ENCODE measurements around the gene FAM111A. TPM values are rescaled to one million over a fixed set of nuclear protein-coding genes. Genes with fewer than 3 reads are reported as not detected.

FAM111A gene
- total RNA-seq, 3 donors from 2014 or later (not counting 1 experiment from before 2014, with no cell fraction given): 93.7 to 125 (median 102) TPM

DNA sequence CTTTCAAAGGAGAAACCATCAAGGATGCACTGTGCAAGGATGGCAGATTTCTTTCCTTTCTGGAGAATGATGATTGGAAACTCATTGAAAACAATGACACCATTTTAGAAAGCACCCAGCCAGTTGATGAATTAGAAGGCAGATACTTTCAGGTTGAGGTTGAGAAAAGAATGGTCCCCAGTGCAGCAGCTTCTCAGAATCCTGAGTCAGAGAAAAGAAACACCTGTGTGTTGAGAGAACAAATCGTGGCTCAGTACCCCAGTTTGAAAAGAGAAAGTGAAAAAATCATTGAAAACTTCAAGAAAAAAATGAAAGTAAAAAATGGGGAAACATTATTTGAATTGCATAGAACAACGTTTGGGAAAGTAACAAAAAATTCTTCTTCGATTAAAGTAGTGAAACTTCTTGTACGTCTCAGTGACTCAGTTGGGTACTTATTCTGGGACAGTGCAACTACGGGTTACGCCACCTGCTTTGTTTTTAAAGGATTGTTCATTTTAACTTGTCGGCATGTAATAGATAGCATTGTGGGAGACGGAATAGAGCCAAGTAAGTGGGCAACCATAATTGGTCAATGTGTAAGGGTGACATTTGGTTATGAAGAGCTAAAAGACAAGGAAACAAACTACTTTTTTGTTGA is 9.8 kb downstream of the FAM111A start:
- ATAC-seq (no peak), DNase-seq (no peak)
- Mint-ChIP-seq H3K4me3 (no peak overlapping the region), H3K36me3 (peaks cover 19% of the 10 kb centered on the region), H3K9me3 (no peaks in the 10 kb centered on the region), H3K4me1 (peaks cover 10% of the 10 kb centered on the region in 2 donors), H3K27me3 (ENCODE audit: low read depth in 2 of 2) (no peaks in the 10 kb centered on the region), H3K27ac (peak overlapping the region in 1 of 2 donors; percentile 49)
- no peak overlapping the region for H3K4me3 ChIP-seq (ENCODE audit: low read length)
- TF ChIP-seq, protein P1, sequence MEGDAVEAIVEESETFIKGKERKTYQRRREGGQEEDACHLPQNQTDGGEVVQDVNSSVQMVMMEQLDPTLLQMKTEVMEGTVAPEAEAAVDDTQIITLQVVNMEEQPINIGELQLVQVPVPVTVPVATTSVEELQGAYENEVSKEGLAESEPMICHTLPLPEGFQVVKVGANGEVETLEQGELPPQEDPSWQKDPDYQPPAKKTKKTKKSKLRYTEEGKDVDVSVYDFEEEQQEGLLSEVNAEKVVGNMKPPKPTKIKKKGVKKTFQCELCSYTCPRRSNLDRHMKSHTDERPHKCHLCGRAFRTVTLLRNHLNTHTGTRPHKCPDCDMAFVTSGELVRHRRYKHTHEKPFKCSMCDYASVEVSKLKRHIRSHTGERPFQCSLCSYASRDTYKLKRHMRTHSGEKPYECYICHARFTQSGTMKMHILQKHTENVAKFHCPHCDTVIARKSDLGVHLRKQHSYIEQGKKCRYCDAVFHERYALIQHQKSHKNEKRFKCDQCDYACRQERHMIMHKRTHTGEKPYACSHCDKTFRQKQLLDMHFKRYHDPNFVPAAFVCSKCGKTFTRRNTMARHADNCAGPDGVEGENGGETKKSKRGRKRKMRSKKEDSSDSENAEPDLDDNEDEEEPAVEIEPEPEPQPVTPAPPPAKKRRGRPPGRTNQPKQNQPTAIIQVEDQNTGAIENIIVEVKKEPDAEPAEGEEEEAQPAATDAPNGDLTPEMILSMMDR (IDR thresholded peaks at IDR 0.05): no peak
- H3K36me3 ChIP-seq (ENCODE audit: control insufficient read depth, insufficient read depth, low read length): peaks cover 31% of the 10 kb centered on the region
- H3K27ac ChIP-seq (ENCODE audit: low read length): peak overlapping the region; percentile 35
- H3K9me3 ChIP-seq (ENCODE audit: control insufficient read depth, insufficient read depth, low read length): no peaks in the 10 kb centered on the region
- H3K4me1 ChIP-seq (ENCODE audit: control insufficient read depth, insufficient read depth, low read length): no peaks in the 10 kb centered on the region
- H3K27me3 ChIP-seq (ENCODE audit: control insufficient read depth, insufficient read depth, low read length): no peaks in the 10 kb centered on the region
- intact Hi-C loops (cut with micrococcal nuclease): no loop called here
- WGBS (ENCODE audit: insufficient coverage): 71% methylated on average over 8 of the region's 8 CpGs

DNA sequence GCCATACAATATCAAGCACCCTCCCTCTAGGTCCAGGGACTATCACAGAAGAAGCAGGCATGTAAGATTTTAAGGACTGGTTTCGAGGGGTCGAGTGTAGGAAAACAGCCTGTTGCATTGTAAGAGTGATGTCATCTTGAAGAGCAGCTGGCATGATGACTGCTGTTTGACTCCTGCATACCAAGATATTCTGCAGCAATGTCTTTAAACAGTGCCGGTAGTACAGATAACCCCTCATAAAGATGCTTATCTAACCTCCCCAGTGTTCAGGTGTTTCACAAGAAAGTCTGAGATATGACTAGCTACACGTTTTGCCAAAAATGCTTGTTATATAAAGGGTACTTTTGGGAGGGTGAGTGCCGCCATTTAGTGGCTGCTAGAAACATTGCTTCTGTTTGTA is 12.0 kb downstream of the FAM111A start:
- no peak overlapping the region for H3K4me3 ChIP-seq (ENCODE audit: low read length)
- ATAC-seq (no peak), DNase-seq (no peak)
- H3K4me1 ChIP-seq (ENCODE audit: control insufficient read depth, insufficient read depth, low read length): peaks cover 4% of the 10 kb centered on the region
- H3K27me3 ChIP-seq (ENCODE audit: control insufficient read depth, insufficient read depth, low read length): no peaks in the 10 kb centered on the region
- peaks cover 22% of the 10 kb centered on the region for H3K36me3 ChIP-seq (ENCODE audit: control insufficient read depth, insufficient read depth, low read length)
- no peak overlapping the region for H3K27ac Mint-ChIP-seq
- H3K27ac ChIP-seq (ENCODE audit: low read length): no peak overlapping the region
- intact Hi-C loops (cut with micrococcal nuclease): loop anchor here (5.0 kb wide), 1 partner anchor 302 kb away; no protein-coding TSS in a partner anchor
- TF ChIP-seq, protein P1 (IDR thresholded peaks at IDR 0.05): no peak
- no peaks in the 10 kb centered on the region for H3K27me3 Mint-ChIP-seq (ENCODE audit: low read depth in 2 of 2)
- H3K4me3 Mint-ChIP-seq: no peak overlapping the region
- H3K9me3 Mint-ChIP-seq: no peaks in the 10 kb centered on the region
- H3K36me3 Mint-ChIP-seq: peaks cover 14% of the 10 kb centered on the region
- no peaks in the 10 kb centered on the region for H3K9me3 ChIP-seq (ENCODE audit: control insufficient read depth, insufficient read depth, low read length)
- H3K4me1 Mint-ChIP-seq: peaks cover 13 to 14% of the 10 kb centered on the region in 2 donors
- WGBS (ENCODE audit: insufficient coverage): 91% methylated on average over 5 of the region's 5 CpGs

DNA sequence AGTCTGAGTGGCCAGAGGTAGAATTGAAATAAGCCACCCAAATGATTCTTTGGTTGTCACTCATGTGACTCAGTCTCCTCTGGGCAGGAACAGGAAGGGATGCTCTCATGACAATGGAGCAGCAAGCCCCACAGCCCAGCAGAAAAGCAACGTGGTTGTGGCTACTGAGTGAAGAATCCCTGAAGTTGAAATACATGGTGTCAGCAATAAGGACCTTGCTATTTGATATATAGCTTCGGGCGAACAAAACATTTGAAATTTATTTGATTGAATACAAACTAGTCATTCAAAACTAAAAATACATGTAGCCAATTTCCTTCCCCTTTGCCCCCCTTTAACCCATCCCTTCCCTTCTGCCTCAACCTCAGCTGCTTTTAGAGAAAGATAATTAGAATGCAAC is 14.8 kb downstream of the FAM111A start:
- DNase-seq (no peak), ATAC-seq (no peak)
- no peaks in the 10 kb centered on the region for H3K9me3 ChIP-seq (ENCODE audit: control insufficient read depth, insufficient read depth, low read length)
- intact Hi-C loops (cut with micrococcal nuclease): loop anchor here (5.0 kb wide), 1 partner anchor 305 kb away; no protein-coding TSS in a partner anchor
- no peak overlapping the region for H3K27ac Mint-ChIP-seq
- H3K4me3 Mint-ChIP-seq: no peak overlapping the region
- TF ChIP-seq, protein P1 (IDR thresholded peaks at IDR 0.05): no peak
- no peaks in the 10 kb centered on the region for H3K27me3 ChIP-seq (ENCODE audit: control insufficient read depth, insufficient read depth, low read length)
- peaks cover 4% of the 10 kb centered on the region for H3K4me1 ChIP-seq (ENCODE audit: control insufficient read depth, insufficient read depth, low read length)
- 61% methylated on average over 3 of the region's 3 CpGs for WGBS (ENCODE audit: insufficient coverage)
- peaks cover 3% of the 10 kb centered on the region for H3K36me3 Mint-ChIP-seq
- no peak overlapping the region for H3K27ac ChIP-seq (ENCODE audit: low read length)
- H3K36me3 ChIP-seq (ENCODE audit: control insufficient read depth, insufficient read depth, low read length): peaks cover 3% of the 10 kb centered on the region
- H3K4me3 ChIP-seq (ENCODE audit: low read length): no peak overlapping the region
- no peaks in the 10 kb centered on the region for H3K27me3 Mint-ChIP-seq (ENCODE audit: low read depth in 2 of 2)
- H3K4me1 Mint-ChIP-seq: peaks cover 8 to 13% of the 10 kb centered on the region in 2 donors
- H3K9me3 Mint-ChIP-seq: no peaks in the 10 kb centered on the region

Data from natural killer cell (primary cell).